IMR-90 (cell line): ENCODE data around the gene CES1.

Source experiments
- RAD21 ChIP-seq: IDR thresholded peaks from 2 replicates; pipeline ENCODE4 v1.6.1; 2012; ENCODE audit warnings: low read length, improper control_type of control experiment
- SMC3 ChIP-seq: fragments of 150-350 bp; IDR thresholded peaks from 2 replicates; pipeline ENCODE4 v1.6.1; 2016; ENCODE audit warnings: low read depth, mild to moderate bottlenecking, antibody characterized with exemption, low read length, moderate library complexity

DNA sequence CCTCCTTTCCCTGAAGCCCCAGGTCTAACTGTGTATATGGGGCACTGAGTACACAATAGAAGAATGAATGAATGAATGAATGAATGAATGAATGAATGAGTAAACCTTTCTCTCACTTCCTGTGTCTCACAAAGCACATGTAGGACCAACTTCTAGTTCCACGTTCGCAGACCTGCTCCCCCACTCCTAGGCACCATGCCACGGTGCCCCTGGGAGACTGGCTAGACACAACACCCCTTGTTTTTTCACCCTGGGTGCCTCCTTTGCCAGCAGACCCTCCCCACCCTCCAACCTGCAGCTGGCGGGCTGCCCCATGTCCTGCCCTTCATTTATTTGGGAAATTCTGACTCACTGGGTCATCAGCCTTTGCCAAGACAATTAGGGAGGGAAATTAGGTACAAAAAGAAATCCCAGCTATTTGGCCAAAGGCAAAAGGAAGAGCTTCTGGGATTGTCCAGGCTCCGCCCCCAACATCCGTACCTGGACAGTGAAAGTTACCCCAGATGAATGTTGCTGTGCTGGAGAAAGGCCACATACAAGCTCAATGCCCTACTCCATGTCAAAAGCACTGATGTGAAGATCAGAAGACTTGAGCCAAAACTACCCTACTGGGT, 7.7 kb downstream of the CES1 start:
- TF ChIP-seq RAD21 (no peak), SMC3 (no peak)
